H9 (cell line): ENCODE measurements around the gene BCL11B. TPM values are rescaled to one million over a fixed set of nuclear protein-coding genes. Genes with fewer than 3 reads are reported as not detected.

ENCODE experiments used
- DNase-seq: peaks from one replicate; pipeline ENCODE4 v3.0.0-alpha.2; 2017
- H2AFZ ChIP-seq: one replicate; pipeline ENCODE4 v1.6.1; 2013; ENCODE audit warnings: mild to moderate bottlenecking, low read length, control low read depth, moderate library complexity
- H2AK5ac ChIP-seq: 2 replicates; pipeline ENCODE4 v1.6.1; 2013; ENCODE audit warnings: low read length, control low read depth, mixed read lengths; ENCODE audit not compliant: insufficient read length
- H2BK120ac ChIP-seq: one replicate; pipeline ENCODE4 v1.6.1; 2013; ENCODE audit warnings: low read depth, mild to moderate bottlenecking, low read length, control low read depth, inconsistent platforms; ENCODE audit not compliant: poor library complexity, severe bottlenecking
- H2BK12ac ChIP-seq: 2 replicates; pipeline ENCODE4 v1.6.1; 2013; ENCODE audit warnings: low read length, control low read depth, mixed read lengths, low read depth; ENCODE audit not compliant: insufficient read length
- H2BK15ac ChIP-seq: 2 replicates; pipeline ENCODE4 v1.6.1; 2013; ENCODE audit warnings: low read depth, low read length, control low read depth
- H2BK20ac ChIP-seq: one replicate; pipeline ENCODE4 v1.6.1; 2013; ENCODE audit warnings: low read depth, mild to moderate bottlenecking, low read length, control low read depth, inconsistent platforms; ENCODE audit not compliant: poor library complexity, severe bottlenecking
- H2BK5ac ChIP-seq: 2 replicates; pipeline ENCODE4 v1.6.1; 2013; ENCODE audit warnings: low read length, control low read depth, mixed read lengths; ENCODE audit not compliant: insufficient read length
- H3K14ac ChIP-seq: 2 replicates; pipeline ENCODE4 v1.6.1; 2013; ENCODE audit warnings: low read length, control low read depth; ENCODE audit not compliant: insufficient read depth
- H3K18ac ChIP-seq: 2 replicates; pipeline ENCODE4 v1.6.1; 2013; ENCODE audit warnings: low read depth, mild to moderate bottlenecking, mixed read lengths, low read length, control low read depth; ENCODE audit not compliant: insufficient read length
- H3K23ac ChIP-seq: 2 replicates; pipeline ENCODE4 v1.6.1; 2013; ENCODE audit warnings: low read length, control low read depth, mixed read lengths, low read depth; ENCODE audit not compliant: insufficient read length
- H3K23me2 ChIP-seq: 2 replicates; pipeline ENCODE4 v1.6.1; 2013; ENCODE audit warnings: low read depth, mild to moderate bottlenecking, mixed read lengths, low read length, control low read depth; ENCODE audit not compliant: insufficient read length, poor library complexity, severe bottlenecking
- H3K27ac ChIP-seq: 2 replicates; pipeline ENCODE4 v1.5.1; 2013; ENCODE audit warnings: low read length, control low read depth, mixed read lengths, low read depth; ENCODE audit not compliant: insufficient read length
- H3K27me3 ChIP-seq: 2 replicates; pipeline ENCODE4 v1.6.1; 2013; ENCODE audit warnings: low read length, control low read depth, inconsistent platforms; ENCODE audit not compliant: insufficient read depth
- H3K4ac ChIP-seq: 2 replicates; pipeline ENCODE4 v1.6.1; 2013; ENCODE audit warnings: low read depth, mild to moderate bottlenecking, control low read depth, inconsistent platforms, low read length, moderate library complexity
- H3K4me1 ChIP-seq: 2 replicates; pipeline ENCODE4 v1.6.1; 2013; ENCODE audit warnings: low read length, control low read depth, inconsistent platforms; ENCODE audit not compliant: insufficient read depth
- H3K4me2 ChIP-seq: 2 replicates; pipeline ENCODE4 v1.6.1; 2013; ENCODE audit warnings: low read length, control low read depth, mixed read lengths; ENCODE audit not compliant: insufficient read length, insufficient read depth
- H3K56ac ChIP-seq: 2 replicates; pipeline ENCODE4 v1.6.1; 2013; ENCODE audit warnings: low read depth, mild to moderate bottlenecking, mixed read lengths, low read length, control low read depth; ENCODE audit not compliant: insufficient read length
- H3K79me1 ChIP-seq: 2 replicates; pipeline ENCODE4 v1.6.1; 2013; ENCODE audit warnings: low read depth, mild to moderate bottlenecking, moderate library complexity, low read length, control low read depth, inconsistent platforms; ENCODE audit not compliant: insufficient read depth, poor library complexity, severe bottlenecking
- H3K79me2 ChIP-seq: 2 replicates; pipeline ENCODE4 v1.6.1; 2013; ENCODE audit warnings: low read length, control low read depth, inconsistent platforms; ENCODE audit not compliant: insufficient read depth
- H3K9ac ChIP-seq: 2 replicates; pipeline ENCODE4 v1.6.1; 2013; ENCODE audit warnings: low read length, control low read depth, mixed read lengths; ENCODE audit not compliant: insufficient read length; ENCODE audit errors: extremely low read depth
- H3K9me3 ChIP-seq: one replicate; pipeline ENCODE4 v1.6.1; 2013; ENCODE audit warnings: low read depth, low read length, inconsistent platforms; ENCODE audit not compliant: control insufficient read depth
- H3T11ph ChIP-seq: one replicate; pipeline ENCODE4 v1.6.1; 2013; ENCODE audit warnings: mild to moderate bottlenecking, low read length, control low read depth, inconsistent platforms
- H4K20me1 ChIP-seq: one replicate; pipeline ENCODE4 v1.6.1; 2013; ENCODE audit not compliant: control insufficient read depth, insufficient read length, insufficient read depth
- H4K5ac ChIP-seq: 2 replicates; pipeline ENCODE4 v1.6.1; 2013; ENCODE audit warnings: low read depth, mild to moderate bottlenecking, mixed read lengths, low read length, control low read depth; ENCODE audit not compliant: insufficient read length
- H4K8ac ChIP-seq: replicated peaks from 2 replicates; pipeline ENCODE4 v1.6.1; 2013; ENCODE audit warnings: low read length, control low read depth, mixed read lengths, low read depth; ENCODE audit not compliant: insufficient read length
- H4K91ac ChIP-seq: 2 replicates; pipeline ENCODE4 v1.6.1; 2013; ENCODE audit warnings: low read depth, mild to moderate bottlenecking, moderate library complexity, mixed read lengths, low read length, control low read depth; ENCODE audit not compliant: insufficient read length
- H3K27ac Mint-ChIP-seq, 3 experiments: 2 replicates in 2 of 3; 3 replicates in 1 of 3; pipeline ENCODE4 v1.8.0; 2020 to 2021; ENCODE audit warnings: mixed read lengths in 3 of 3, mild to moderate bottlenecking in 1 of 3, moderate library complexity in 1 of 3
- H3K27me3 Mint-ChIP-seq: 2 replicates; pipeline ENCODE4 v1.8.0; 2021; ENCODE audit warnings: low read depth, mild to moderate bottlenecking, moderate library complexity, mixed read lengths
- H3K36me3 Mint-ChIP-seq, 3 experiments: 2 replicates in 2 of 3; 3 replicates in 1 of 3; pipeline ENCODE4 v1.8.0; 2020 to 2021; ENCODE audit warnings: low read depth in 3 of 3, mixed read lengths in 3 of 3; ENCODE audit not compliant: insufficient read depth in 1 of 3
- H3K4me1 Mint-ChIP-seq, 2 experiments: 2 replicates each; pipeline ENCODE4 v1.8.0; 2020; ENCODE audit warnings: mixed read lengths in 2 of 2
- H3K4me3 Mint-ChIP-seq, 2 experiments: 2 replicates in 1 of 2; 3 replicates in 1 of 2; pipeline ENCODE4 v1.8.0; 2020 to 2021; ENCODE audit warnings: mild to moderate bottlenecking in 2 of 2, mixed read lengths in 2 of 2, moderate library complexity in 1 of 2
- H3K9me3 Mint-ChIP-seq, 2 experiments: 2 replicates in 1 of 2; 3 replicates in 1 of 2; pipeline ENCODE4 v1.8.0; 2020; ENCODE audit warnings: mild to moderate bottlenecking in 2 of 2, mixed read lengths in 2 of 2, moderate library complexity in 1 of 2
- CTCF ChIP-seq: fragments of 200-600 bp; sonication (generic); conservative IDR thresholded peaks from 3 replicates; pipeline ENCODE4 v1.8.0; 2021; ENCODE audit warnings: antibody characterized with exemption, mild to moderate bottlenecking
- WGBS: extraction: QIAGEN DNeasy Blood & Tissue Kit; methylation state at CpG from one replicate; pipeline ENCODE4 v1.1.7; 2013; ENCODE audit warnings: missing lambda C conversion rate, low lambda C conversion rate, mixed read lengths; ENCODE audit not compliant: insufficient read length; ENCODE audit errors: extremely low coverage; 5-methylcytosine and 5-hydroxymethylcytosine counted together
- total RNA-seq: library from RNA; stranded (reverse); gene quantifications from 2 replicates; pipeline ENCODE4 v1.2.1, GENCODE V29; 2021

Gene BCL11B
- total RNA-seq, 1 experiment from 2014 or later: 4.9 TPM

- H4K20me1 ChIP-seq: no peaks in the 10 kb centered on the region
These were observed 76.2 kb downstream of the BCL11B start for GRCh38 chr14:99195602-99196309.

More at GRCh38 chr14:99195602-99196309, 76.2 kb downstream of the BCL11B start:
- Histone ChIP-seq H3K4ac (no peak overlapping the region), H2BK5ac (no peak overlapping the region), H2BK12ac (no peak overlapping the region), H4K8ac (no peak overlapping the region), H3K4me1 (no peaks in the 10 kb centered on the region; the same call in 1 of the 2 replicates), H3K18ac (no peak overlapping the region), H3K23me2 (no peaks in the 10 kb centered on the region), H3K79me1 (no peaks in the 10 kb centered on the region), H2BK15ac (no peak overlapping the region), H3K14ac (no peak overlapping the region), H3T11ph (no peak overlapping the region), H3K56ac (no peak overlapping the region), H4K5ac (no peak overlapping the region), H3K79me2 (no peaks in the 10 kb centered on the region; the same call in 1 of the 2 replicates), H4K91ac (no peak overlapping the region), H3K27me3 (no peaks in the 10 kb centered on the region), H2BK20ac (no peak overlapping the region), H3K23ac (no peak overlapping the region), H3K4me2 (no peak overlapping the region), H3K9ac (no peak overlapping the region), H2AK5ac (no peak overlapping the region), H2AFZ (no peak overlapping the region), H2BK120ac (no peak overlapping the region), H3K27ac (no peak overlapping the region), H3K9me3 (no peaks in the 10 kb centered on the region)
- no peak for DNase-seq
- Mint-ChIP-seq H3K4me3 (no peak overlapping the region), H3K4me1 (peaks cover 12 to 25% of the 10 kb centered on the region in 2 experiments), H3K9me3 (no peaks in the 10 kb centered on the region), H3K36me3 (no peaks in the 10 kb centered on the region), H3K27ac (no peak overlapping the region; a peak in 1 of 7 replicates), H3K27me3 (no peaks in the 10 kb centered on the region)
- WGBS: no CpG with 5 or more reads among the region's 15 CpGs
- no peak for TF ChIP-seq CTCF
